Lower leg skin (tissue), 3 donors: ENCODE data around the gene FFAR3.

ENCODE experiments used
- POLR2A ChIP-seq, 2 donors: fragments of 450-650 bp; IDR thresholded peaks; one replicate each; pipeline ENCODE4 v1.6.1; 2016 to 2017; ENCODE audit warnings: antibody characterized with exemption in 2 of 2, mild to moderate bottlenecking in 1 of 2, moderate library complexity in 1 of 2
- TF ChIP-seq, protein P1 (sequence below), 3 donors: fragments of 450-650 bp; IDR thresholded peaks; one replicate each; pipeline ENCODE4 v1.5.1; 2016; ENCODE audit warnings: antibody characterized with exemption in 3 of 3, mild to moderate bottlenecking in 3 of 3, moderate library complexity in 2 of 3

DNA sequence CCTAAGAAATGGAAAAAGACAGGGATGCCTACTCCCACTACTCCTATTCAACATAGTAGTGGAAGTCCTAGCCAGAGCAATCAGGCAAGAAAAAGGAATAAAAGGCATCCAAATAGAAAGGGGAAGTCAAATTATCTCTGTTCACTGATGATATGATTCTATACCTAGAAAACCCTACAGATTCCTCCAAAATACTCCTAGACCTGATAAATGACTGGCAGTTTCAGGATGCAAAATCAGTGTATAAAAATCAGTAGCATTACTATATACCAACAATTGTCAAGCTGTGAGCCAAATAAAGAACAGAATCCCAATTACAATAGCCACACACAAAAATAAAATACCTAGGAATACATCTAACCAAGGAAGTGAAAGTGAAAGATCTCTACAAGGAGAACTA lies 11.3 kb downstream of the FFAR3 start:
- TF ChIP-seq, protein P1, sequence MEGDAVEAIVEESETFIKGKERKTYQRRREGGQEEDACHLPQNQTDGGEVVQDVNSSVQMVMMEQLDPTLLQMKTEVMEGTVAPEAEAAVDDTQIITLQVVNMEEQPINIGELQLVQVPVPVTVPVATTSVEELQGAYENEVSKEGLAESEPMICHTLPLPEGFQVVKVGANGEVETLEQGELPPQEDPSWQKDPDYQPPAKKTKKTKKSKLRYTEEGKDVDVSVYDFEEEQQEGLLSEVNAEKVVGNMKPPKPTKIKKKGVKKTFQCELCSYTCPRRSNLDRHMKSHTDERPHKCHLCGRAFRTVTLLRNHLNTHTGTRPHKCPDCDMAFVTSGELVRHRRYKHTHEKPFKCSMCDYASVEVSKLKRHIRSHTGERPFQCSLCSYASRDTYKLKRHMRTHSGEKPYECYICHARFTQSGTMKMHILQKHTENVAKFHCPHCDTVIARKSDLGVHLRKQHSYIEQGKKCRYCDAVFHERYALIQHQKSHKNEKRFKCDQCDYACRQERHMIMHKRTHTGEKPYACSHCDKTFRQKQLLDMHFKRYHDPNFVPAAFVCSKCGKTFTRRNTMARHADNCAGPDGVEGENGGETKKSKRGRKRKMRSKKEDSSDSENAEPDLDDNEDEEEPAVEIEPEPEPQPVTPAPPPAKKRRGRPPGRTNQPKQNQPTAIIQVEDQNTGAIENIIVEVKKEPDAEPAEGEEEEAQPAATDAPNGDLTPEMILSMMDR (IDR thresholded peaks at IDR 0.05) = no peak
- no peak for TF ChIP-seq POLR2A (IDR thresholded peaks at IDR 0.05)
